ENCODE measurements around the gene MMD.

Gene MMD

GRCh38 chr17:55398689-55399088 lies 22.9 kb downstream of the MMD start:
- no peaks in the 10 kb centered on the region for H3K79me2 ChIP-seq
- H3K4me3 ChIP-seq (ENCODE audit: low read depth, low read length): no peak overlapping the region
- H3K9me3 ChIP-seq (ENCODE audit: control insufficient read depth, low read length): no peaks in the 10 kb centered on the region
- no peaks in the 10 kb centered on the region for H3K36me3 ChIP-seq (ENCODE audit: control insufficient read depth, insufficient read depth, low read length)
- H3K27ac ChIP-seq: no peak overlapping the region
- no peak for TF ChIP-seq CTCF (IDR thresholded peaks at IDR 0.05)
- H3K27me3 ChIP-seq (ENCODE audit: control insufficient read depth, insufficient read depth, low read length): no peaks in the 10 kb centered on the region
- no peak overlapping the region for H3K4me2 ChIP-seq (ENCODE audit: low read length)
- no peak overlapping the region for H2AFZ ChIP-seq
- H3K4me1 ChIP-seq: no peaks in the 10 kb centered on the region
- no peak overlapping the region for H3K9ac ChIP-seq

GRCh38 chr17:55395803-55396505 lies 25.7 kb downstream of the MMD start:
- H3K4me2 ChIP-seq (ENCODE audit: low read length): no peak overlapping the region
- no peak for TF ChIP-seq CTCF (IDR thresholded peaks at IDR 0.05)
- no peaks in the 10 kb centered on the region for H3K9me3 ChIP-seq (ENCODE audit: control insufficient read depth, low read length)
- no peaks in the 10 kb centered on the region for H3K27me3 ChIP-seq (ENCODE audit: control insufficient read depth, insufficient read depth, low read length)
- no peaks in the 10 kb centered on the region for H3K79me2 ChIP-seq
- H3K9ac ChIP-seq: no peak overlapping the region
- no peak overlapping the region for H3K27ac ChIP-seq
- no peaks in the 10 kb centered on the region for H3K4me1 ChIP-seq
- no peaks in the 10 kb centered on the region for H3K36me3 ChIP-seq (ENCODE audit: control insufficient read depth, insufficient read depth, low read length)
- H2AFZ ChIP-seq: no peak overlapping the region
- no peak overlapping the region for H3K4me3 ChIP-seq (ENCODE audit: low read depth, low read length)

GRCh38 chr17:55394357-55395021 lies 27.1 kb downstream of the MMD start:
- Histone ChIP-seq H3K36me3 (ENCODE audit: control insufficient read depth, insufficient read depth, low read length) (no peaks in the 10 kb centered on the region), H3K27me3 (ENCODE audit: control insufficient read depth, insufficient read depth, low read length) (no peaks in the 10 kb centered on the region), H3K27ac (no peak overlapping the region), H3K9me3 (ENCODE audit: control insufficient read depth, low read length) (no peaks in the 10 kb centered on the region), H3K4me3 (ENCODE audit: low read depth, low read length) (no peak overlapping the region), H3K4me1 (no peaks in the 10 kb centered on the region), H3K4me2 (ENCODE audit: low read length) (no peak overlapping the region), H3K79me2 (no peaks in the 10 kb centered on the region), H2AFZ (no peak overlapping the region), H3K9ac (no peak overlapping the region)
- no peak for TF ChIP-seq CTCF (IDR thresholded peaks at IDR 0.05)

- Histone ChIP-seq H3K9ac (no peak overlapping the region), H3K36me3 (ENCODE audit: control insufficient read depth, insufficient read depth, low read length) (no peaks in the 10 kb centered on the region), H3K4me1 (no peaks in the 10 kb centered on the region), H2AFZ (no peak overlapping the region), H3K27me3 (ENCODE audit: control insufficient read depth, insufficient read depth, low read length) (no peaks in the 10 kb centered on the region), H3K4me2 (ENCODE audit: low read length) (no peak overlapping the region), H3K27ac (no peak overlapping the region), H3K9me3 (ENCODE audit: control insufficient read depth, low read length) (no peaks in the 10 kb centered on the region), H3K4me3 (ENCODE audit: low read depth, low read length) (no peak overlapping the region), H3K79me2 (no peaks in the 10 kb centered on the region)
- no peak for TF ChIP-seq CTCF (IDR thresholded peaks at IDR 0.05)
These were observed 29.7 kb downstream of the MMD start for GRCh38 chr17:55391764-55392467.
